Measurements from ENCODE around the gene SPSB1. TPM values are rescaled to one million over a fixed set of nuclear protein-coding genes. Genes with fewer than 3 reads are reported as not detected.

Gene SPSB1
- polyA plus RNA-seq, 3 donors: 10.8 to 11.8 (median 11.6) TPM

DNA sequence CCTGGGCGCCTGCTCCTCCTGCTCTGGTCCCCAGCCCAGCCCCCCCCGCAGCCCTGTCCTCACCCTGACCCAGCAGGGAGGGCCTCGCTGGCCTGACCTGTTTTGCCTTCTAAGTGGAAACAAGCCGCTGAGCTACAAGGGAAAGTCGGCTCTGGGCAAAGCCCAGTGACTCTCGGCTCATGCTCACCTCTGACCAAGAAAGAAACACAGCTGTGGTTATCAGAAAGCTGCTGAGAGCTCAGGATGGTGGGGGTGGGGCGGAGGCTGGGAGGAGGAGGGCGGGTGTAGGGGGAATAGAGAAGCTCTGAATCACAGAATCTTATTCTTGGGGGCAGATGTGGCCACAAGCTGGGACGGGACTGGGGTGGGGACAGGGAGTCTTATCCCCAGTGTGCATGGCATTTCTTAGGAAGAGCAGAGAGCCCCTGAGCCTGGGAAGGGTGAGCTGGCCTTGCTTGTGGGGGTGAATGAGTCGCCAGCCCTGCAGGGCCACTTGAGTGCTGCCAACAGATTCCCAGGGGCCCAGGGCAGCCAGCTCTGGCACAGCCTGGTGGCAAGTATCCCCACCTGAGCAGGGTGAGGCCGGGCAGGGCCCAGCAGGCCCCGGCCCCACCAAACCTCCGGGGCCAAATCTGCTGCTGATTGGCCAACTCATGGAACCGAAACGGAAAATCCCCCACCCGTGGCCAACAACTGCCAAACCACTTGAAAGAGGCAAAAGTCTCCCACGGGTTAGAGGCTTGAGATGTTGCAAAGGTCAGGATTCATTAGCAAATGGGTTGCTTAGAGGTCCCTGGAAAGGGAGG, 120.6 kb downstream of the SPSB1 start:
- DNase-seq (ENCODE audit: low read depth in 3 of 3, low spot score in 2 of 3): no peak

DNA sequence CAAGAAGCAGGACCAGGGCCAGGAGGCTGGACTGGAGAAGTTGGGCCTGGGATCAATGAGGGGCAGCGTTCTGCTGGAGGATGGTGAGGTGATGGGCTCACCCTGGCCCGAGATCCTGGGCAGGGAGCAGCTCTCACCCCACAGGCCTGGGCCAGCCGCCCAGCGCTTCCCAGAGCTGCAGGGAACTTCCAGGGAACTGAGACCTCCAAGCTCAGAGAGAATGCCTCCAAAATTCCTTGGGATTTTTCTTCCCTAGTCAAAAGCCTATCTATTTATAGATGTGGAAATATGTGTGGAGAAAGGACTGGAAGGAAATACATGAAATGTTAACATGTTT, 121.2 kb downstream of the SPSB1 start:
- DNase-seq (ENCODE audit: low read depth in 3 of 3, low spot score in 2 of 3): no peak

DNA sequence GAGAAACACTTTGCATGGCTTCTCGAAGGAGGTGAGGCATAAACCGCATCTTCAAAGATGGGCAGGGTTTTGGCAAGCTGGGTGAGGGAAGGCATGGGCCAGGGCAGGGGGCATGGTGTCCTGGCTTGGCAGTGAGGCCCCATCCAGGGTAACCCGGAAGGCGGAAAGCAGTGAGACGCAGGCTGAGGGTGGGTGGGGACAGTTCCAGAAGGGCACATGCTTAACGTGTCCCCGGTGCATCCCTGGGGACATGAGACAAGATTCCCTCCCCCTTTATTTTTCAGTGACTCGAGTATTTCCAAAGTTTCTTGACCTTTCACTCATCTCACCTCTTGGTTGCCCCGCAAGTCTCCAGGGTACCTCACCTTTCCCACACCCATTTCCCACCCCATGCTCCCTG, 123.8 kb downstream of the SPSB1 start:
- no peak for DNase-seq (ENCODE audit: low read depth in 3 of 3, low spot score in 2 of 3)

GRCh38 chr1:9416918-9417500, 124.3 kb downstream of the SPSB1 start:
- DNase-seq (ENCODE audit: low read depth in 3 of 3, low spot score in 2 of 3): no peak

DNA sequence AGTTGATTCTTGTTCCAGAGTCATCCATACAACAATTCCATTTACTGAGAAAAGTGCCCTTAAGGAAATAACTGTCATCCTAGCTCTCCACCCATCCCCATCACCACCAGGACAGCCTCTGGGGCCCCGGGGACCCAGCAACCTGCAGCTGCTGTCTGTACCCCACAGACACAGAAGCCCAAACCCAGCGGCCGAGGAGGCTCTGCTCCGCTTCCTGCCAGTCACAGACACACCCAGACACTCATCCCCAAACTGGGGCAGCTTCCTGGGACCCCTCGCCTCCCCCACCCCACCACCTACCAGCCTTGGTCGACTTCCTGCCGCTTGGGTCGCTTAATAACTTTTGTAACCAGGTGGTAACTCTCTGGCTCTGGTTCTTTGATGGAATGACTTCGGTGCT, 125.0 kb downstream of the SPSB1 start:
- no peak for DNase-seq (ENCODE audit: low read depth in 3 of 3, low spot score in 2 of 3)

GRCh38 chr1:9418851-9419250, 126.2 kb downstream of the SPSB1 start:
- DNase-seq (ENCODE audit: low read depth in 3 of 3, low spot score in 2 of 3): no peak

Other genes starting within 250 kb of the SPSB1 start
- gene SLC2A5, start 223.3 kb upstream of the SPSB1 start, polyA plus RNA-seq (ENCODE audit: insufficient read length in 3 of 3): under 1 TPM; 0.85 to 0.92 (median 0.86) TPM
- gene GPR157, start 163.8 kb upstream of the SPSB1 start, polyA plus RNA-seq (ENCODE audit: insufficient read length in 3 of 3): 1 to 10 TPM; 1.0 to 1.5 (median 1.4) TPM
- gene H6PD, start 58.1 kb upstream of the SPSB1 start, polyA plus RNA-seq (ENCODE audit: insufficient read length in 3 of 3): 10 to 100 TPM; 33.9 to 37.6 (median 36.7) TPM
- gene SLC25A33, start 246.6 kb downstream of the SPSB1 start, polyA plus RNA-seq (ENCODE audit: insufficient read length in 3 of 3): 1 to 10 TPM; 4.2 to 4.8 (median 4.5) TPM

Data from right renal cortex interstitium (tissue), 3 donors.